Measurements from ENCODE around the gene ZFYVE9.

- TF ChIP-seq CTCF (tag by site-specific recombination; IDR thresholded peaks at IDR 0.05) (no peak), ZBTB20 (tag by site-specific recombination; IDR thresholded peaks at IDR 0.05) (no peak), ZNF114 (tag by site-specific recombination; IDR thresholded peaks at IDR 0.05) (no peak), ZBTB7A (tag by site-specific recombination; IDR thresholded peaks at IDR 0.05; ENCODE audit: low read depth) (no peak)
Observed at GRCh38 chr1:52259886-52260285, 118.0 kb downstream of the ZFYVE9 start.

Data from HEK293 (cell line).